Duodenal mucosa (tissue), 2 donors: ENCODE measurements around the gene RNU2-1.
"Not testable (repeated sequence)": the region's sequence is repeated elsewhere in the genome, so short reads cannot be mapped to it uniquely, and the experiment has no call there.

Experiments used
- H3K27ac ChIP-seq: one replicate; pipeline ENCODE4 v1.7.0; 2013; ENCODE audit warnings: low read depth, low read length
- H3K27me3 ChIP-seq, 2 donors: one replicate each; pipeline ENCODE4 v1.7.0; 2013; ENCODE audit warnings: low read length in 2 of 2, control low read depth in 1 of 2; ENCODE audit not compliant: insufficient read depth in 2 of 2, control insufficient read depth in 1 of 2
- H3K36me3 ChIP-seq, 2 donors: one replicate each; pipeline ENCODE4 v1.7.0; 2013; ENCODE audit warnings: low read length in 2 of 2, control low read depth in 1 of 2; ENCODE audit not compliant: insufficient read depth in 2 of 2, control insufficient read depth in 1 of 2
- H3K4me1 ChIP-seq, 2 donors: one replicate each; pipeline ENCODE4 v1.7.0; 2013; ENCODE audit warnings: low read length in 2 of 2, control low read depth in 1 of 2; ENCODE audit not compliant: insufficient read depth in 2 of 2, control insufficient read depth in 1 of 2
- H3K4me3 ChIP-seq, 2 donors: one replicate each; pipeline ENCODE4 v1.7.0; 2013; ENCODE audit warnings: low read length in 2 of 2, low read depth in 1 of 2
- H3K9ac ChIP-seq, 2 donors: one replicate each; pipeline ENCODE4 v1.7.0; 2013; ENCODE audit warnings: low read length in 2 of 2, low read depth in 1 of 2
- H3K9me3 ChIP-seq, 2 donors: one replicate each; pipeline ENCODE4 v1.7.0; 2013; ENCODE audit warnings: low read length in 2 of 2, control low read depth in 1 of 2; ENCODE audit not compliant: control insufficient read depth in 1 of 2

Gene RNU2-1

DNA sequence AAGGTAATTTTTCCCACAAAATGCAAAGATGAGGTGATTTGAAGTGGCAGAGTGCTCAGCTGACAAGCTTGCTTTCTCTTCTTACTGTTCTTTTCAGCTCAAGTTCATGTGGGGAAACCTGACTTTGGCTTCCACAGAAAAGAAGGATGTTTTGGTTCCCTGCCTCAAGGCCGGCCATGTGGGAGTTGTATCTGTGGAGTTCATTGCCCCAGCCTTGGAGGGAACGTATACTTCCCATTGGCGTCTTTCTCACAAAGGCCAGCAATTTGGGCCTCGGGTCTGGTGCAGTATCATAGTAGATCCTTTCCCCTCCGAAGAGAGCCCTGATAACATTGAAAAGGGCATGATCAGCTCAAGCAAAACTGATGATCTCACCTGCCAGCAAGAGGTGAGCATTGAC is 40.5 kb downstream of the RNU2-1 start:
- Histone ChIP-seq H3K9ac (no peak overlapping the region), H3K36me3 (peaks cover 66 to 84% of the 10 kb centered on the region in 2 donors), H3K27me3 (no peaks in the 10 kb centered on the region), H3K9me3 (no peaks in the 10 kb centered on the region), H3K27ac (no peak overlapping the region), H3K4me1 (no peaks in the 10 kb centered on the region), H3K4me3 (no peak overlapping the region)

GRCh38 chr17:43186656-43187055 is 47.1 kb downstream of the RNU2-1 start:
- H3K27me3 ChIP-seq, H3K4me3 ChIP-seq, H3K9me3 ChIP-seq, H3K4me1 ChIP-seq, H3K9ac ChIP-seq, H3K27ac ChIP-seq: not testable (repeated sequence)
- peaks cover 31 to 56% of the 10 kb centered on the region in 2 donors for H3K36me3 ChIP-seq

- no peak overlapping the region for H3K9ac ChIP-seq
- H3K4me3 ChIP-seq, result no peak overlapping the region
- H3K27ac ChIP-seq, result no peak overlapping the region
- peaks cover 14 to 51% of the 10 kb centered on the region in 2 donors for H3K36me3 ChIP-seq
- no peaks in the 10 kb centered on the region for H3K4me1 ChIP-seq
- no peaks in the 10 kb centered on the region for H3K9me3 ChIP-seq
- no peaks in the 10 kb centered on the region for H3K27me3 ChIP-seq
Observed at GRCh38 chr17:43183921-43184320, 49.9 kb downstream of the RNU2-1 start.
